Endothelial cell of umbilical vein (primary cell): ENCODE data around the gene HSPBAP1. TPM values are rescaled to one million over a fixed set of nuclear protein-coding genes. Genes with fewer than 3 reads are reported as not detected.

ENCODE experiments used
- BruUV-seq: library from RNA; stranded (reverse); fragments of 400-500 nt; replicated peaks from 2 replicates; lab custom pipeline; 2021; lab: Mats Ljungman, UMichigan
- CTCF ChIA-PET: fragments of 300-600, 350-600 bp; sonication (Branson Sonifier 250); formaldehyde crosslinking; loops from one replicate; lab custom pipeline; 2021; ENCODE audit warnings: antibody characterized with exemption, inconsistent platforms; lab: Charles Lee
- POLR2A ChIA-PET: fragments of 300-600, 350-600 bp; sonication (Branson Sonifier 250); formaldehyde crosslinking; loops from one replicate; lab custom pipeline; 2021; ENCODE audit warnings: antibody characterized with exemption, inconsistent platforms; lab: Charles Lee
- DNase-seq: peaks from one replicate; pipeline ENCODE4 v3.0.0-alpha.2; 2011; ENCODE audit warnings: low read depth, low spot score
- FAIRE-seq: peaks from 2 replicates; lab custom pipeline; 2011; peaks lifted over from hg19 to GRCh38; lab: Jason Lieb, UNC
- H2AFZ ChIP-seq: 2 replicates; pipeline ENCODE4 v1.6.0; 2012; ENCODE audit warnings: low read depth, low read length, control low read depth, inconsistent platforms
- H3K27ac ChIP-seq: 2 replicates; pipeline ENCODE4 v1.5.1; 2011; ENCODE audit warnings: low read depth, mild to moderate bottlenecking, control low read depth, low read length, moderate library complexity; ENCODE audit not compliant: insufficient read depth
- H3K27me3 ChIP-seq, 2 experiments: 2 replicates each; pipeline versions ENCODE4 v1.6.0 to v1.6.1; 2011; ENCODE audit warnings: low read length in 2 of 2, mixed read lengths in 1 of 2; ENCODE audit not compliant: control insufficient read depth in 2 of 2, insufficient read depth in 2 of 2
- H3K36me3 ChIP-seq, 2 experiments: 2 replicates in 1 of 2; 3 replicates in 1 of 2; pipeline ENCODE4 v1.5.1; 2011; ENCODE audit warnings: low read length in 2 of 2, mild to moderate bottlenecking in 1 of 2, moderate library complexity in 1 of 2; ENCODE audit not compliant: control insufficient read depth in 2 of 2, insufficient read depth in 2 of 2; ENCODE audit errors: extremely low read depth in 1 of 2
- H3K4me1 ChIP-seq: 3 replicates; pipeline ENCODE4 v1.5.1; 2011; ENCODE audit warnings: mild to moderate bottlenecking, low read length; ENCODE audit not compliant: control insufficient read depth, insufficient read depth; ENCODE audit errors: extremely low read depth
- H3K4me2 ChIP-seq: 2 replicates; pipeline ENCODE4 v1.6.1; 2011; ENCODE audit warnings: low read length, control low read depth, mixed read lengths; ENCODE audit not compliant: insufficient read depth
- H3K4me3 ChIP-seq, 3 experiments: fragments of 200-600 bp in 1 of 3; sonication (generic), shearing (Covaris generic) in 1 of 3; replicated peaks in 1 of 3; 2 replicates each; pipeline ENCODE4 v1.5.1; 2011 to 2016; ENCODE audit warnings: control low read depth in 3 of 3, low read length in 3 of 3, mild to moderate bottlenecking in 2 of 3, inconsistent platforms in 1 of 3, low read depth in 1 of 3, moderate library complexity in 1 of 3; ENCODE audit not compliant: insufficient read depth in 1 of 3
- H3K79me2 ChIP-seq: 2 replicates; pipeline ENCODE4 v1.6.0; 2012; ENCODE audit warnings: low read length, inconsistent platforms; ENCODE audit not compliant: control insufficient read depth, insufficient read depth
- H3K9ac ChIP-seq: replicated peaks from 2 replicates; pipeline ENCODE3; 2011; ENCODE audit warnings: low read length, control low read depth; ENCODE audit not compliant: insufficient read depth; ENCODE audit errors: extremely low read depth
- H3K9me1 ChIP-seq: replicated peaks from 3 replicates; pipeline ENCODE4 v1.6.0; 2011; ENCODE audit warnings: mild to moderate bottlenecking, low read length; ENCODE audit not compliant: control insufficient read depth, insufficient read depth; ENCODE audit errors: extremely low read depth
- H3K9me3 ChIP-seq: replicated peaks from 2 replicates; pipeline ENCODE4 v1.5.1; 2012; ENCODE audit warnings: low read length, inconsistent platforms; ENCODE audit not compliant: control insufficient read depth, insufficient read depth
- H4K20me1 ChIP-seq: replicated peaks from 2 replicates; pipeline ENCODE3; 2011; ENCODE audit warnings: mild to moderate bottlenecking, low read length; ENCODE audit not compliant: control insufficient read depth, insufficient read depth; ENCODE audit errors: extremely low read depth
- CTCF ChIP-seq, 2 donors: IDR thresholded peaks; 1 replicate in 1 of 2; 2 replicates in 1 of 2; pipeline ENCODE4 v1.5.1; 2011; ENCODE audit warnings: low read length in 2 of 2, mild to moderate bottlenecking in 2 of 2, moderate library complexity in 2 of 2, control low read depth in 1 of 2, inconsistent platforms in 1 of 2, low read depth in 1 of 2; ENCODE audit not compliant: insufficient read depth in 1 of 2; ENCODE audit errors: extremely low read depth in 1 of 2
- EZH2 ChIP-seq: IDR thresholded peaks from 2 replicates; pipeline ENCODE4 v1.6.1; 2012; ENCODE audit warnings: borderline replicate concordance, low read depth, mild to moderate bottlenecking, moderate library complexity, low read length, inconsistent platforms; ENCODE audit not compliant: severe bottlenecking
- FOS ChIP-seq: IDR thresholded peaks from 2 replicates; pipeline ENCODE4 v1.6.1; 2011; ENCODE audit warnings: mild to moderate bottlenecking, low read length, moderate library complexity, borderline replicate concordance; ENCODE audit not compliant: insufficient read depth
- GATA2 ChIP-seq: IDR thresholded peaks from 2 replicates; pipeline ENCODE4 v1.7.0; 2011; ENCODE audit warnings: low read depth, mild to moderate bottlenecking, moderate library complexity, mixed read lengths, low read length; ENCODE audit not compliant: insufficient read length, insufficient read depth
- JUN ChIP-seq: IDR thresholded peaks from 2 replicates; pipeline ENCODE4 v1.6.1; 2011; ENCODE audit warnings: borderline replicate concordance, low read depth; ENCODE audit not compliant: insufficient read length, insufficient read depth
- POLR2A ChIP-seq: IDR thresholded peaks from 2 replicates; pipeline ENCODE4 v1.6.1; 2012; ENCODE audit warnings: low read depth, mild to moderate bottlenecking, control low read depth, low read length
- dilution Hi-C: fragments of 300-500 bp; cut with MboI; formaldehyde crosslinking; loops from one replicate; pipeline ENCODE4 v1.15.0; 2019; ENCODE audit warnings: low sequenced_read_pairs; ENCODE audit not compliant: extremely low pct_ligation_motif_present
- intact Hi-C: fragments of 100-400 bp; cut with micrococcal nuclease; formaldehyde crosslinking; loops from one replicate; pipeline ENCODE4 v1.10.0; 2022
- polyA plus RNA-seq, 4 experiments: library from polyadenylated mRNA; depleted of rRNA in 3 of 4; stranded (reverse) in 3 of 4; unstranded in 1 of 4; fragments of >200 nt; gene quantifications; 2 replicates each; pipeline versions ENCODE4 v1.2.1 to v1.2.3, GENCODE V29; 2011 to 2012; ENCODE audit warnings: missing spikeins in 1 of 4
- total RNA-seq: library from RNA; stranded (reverse); gene quantifications from 2 replicates; pipeline ENCODE4 v1.2.3, GENCODE V29; 2021

The HSPBAP1 gene
- total and polyA plus RNA-seq, 2 donors (not counting 3 experiments of a cell fraction or from before 2014, with no cell fraction given), result 5.3 to 10.6 TPM

GRCh38 chr3:122728756-122729514, 64.7 kb downstream of the HSPBAP1 start:
- Histone ChIP-seq H3K27ac (no peak overlapping the region), H3K4me1 (no peaks in the 10 kb centered on the region)
- POLR2A ChIA-PET, result interaction anchor here (0.6 kb wide), 2 partner anchors 23 to 34 kb away, joined by 3 to 4 read pairs; no protein-coding TSS in a partner anchor

More at GRCh38 chr3:122728756-122729514, 64.7 kb downstream of the HSPBAP1 start:
- FAIRE-seq, result no peak
- CTCF ChIA-PET, result interaction anchor here (0.6 kb wide), 1 partner anchor 10 kb away, joined by 4 read pairs; no protein-coding TSS in a partner anchor
- dilution Hi-C loops, result no loop called here
- Histone ChIP-seq H3K27me3 (no peaks in the 10 kb centered on the region), H3K9ac (no peak overlapping the region), H3K79me2 (no peaks in the 10 kb centered on the region), H3K9me3 (no peaks in the 10 kb centered on the region), H3K4me3 (no peak overlapping the region), H3K9me1 (no peaks in the 10 kb centered on the region), H3K36me3 (peaks cover 0 to 2% of the 10 kb centered on the region in 2 experiments), H3K4me2 (no peak overlapping the region), H4K20me1 (no peaks in the 10 kb centered on the region), H2AFZ (no peak overlapping the region)
- TF ChIP-seq GATA2 (no peak), FOS (no peak), EZH2 (no peak), CTCF (IDR thresholded peaks at IDR 0.05; ENCODE audit: extremely low read depth in 1 of 2, insufficient read depth in 1 of 2, low read depth in 1 of 2, low read length in 2 of 2) (no peak), POLR2A (no peak), JUN (no peak)
- DNase-seq, result no peak
- intact Hi-C loops, result no loop called here
- BruUV-seq, result no TSS peak
